Measurements from ENCODE around the gene PIEZO2. TPM values are rescaled to one million over a fixed set of nuclear protein-coding genes. Genes with fewer than 3 reads are reported as not detected.
"Not testable (repeated sequence)": the region's sequence is repeated elsewhere in the genome, so short reads cannot be mapped to it uniquely, and the experiment has no call there.

PIEZO2 gene
- polyA plus RNA-seq, 1 donor = 25.1 TPM

DNA sequence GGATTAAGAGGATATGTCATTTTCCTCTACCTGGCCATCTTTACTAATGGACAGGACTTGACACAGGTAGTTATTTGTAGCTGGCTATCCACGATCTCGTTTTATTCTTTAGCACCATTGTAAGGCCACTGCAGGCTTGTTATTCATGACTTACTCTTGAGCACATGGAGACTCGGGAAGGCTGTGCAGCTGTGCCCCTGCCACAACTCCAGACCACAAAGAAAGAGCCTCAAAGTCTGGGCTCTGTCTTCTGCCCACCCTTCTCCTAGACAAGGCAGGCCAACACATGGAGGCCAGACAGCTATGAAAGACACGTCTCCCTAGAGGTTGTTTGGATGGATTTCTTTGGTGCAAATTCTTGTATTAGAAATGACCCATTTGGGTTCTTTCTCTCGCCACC is 489.8 kb downstream of the PIEZO2 start:
- no CpG with 5 or more reads among the region's 5 CpGs for WGBS (ENCODE audit: insufficient coverage, low lambda C conversion rate)
- H3K36me3 ChIP-seq (ENCODE audit: control insufficient read depth, insufficient read depth, low read length) = no peaks in the 10 kb centered on the region
- H3K27me3 ChIP-seq (ENCODE audit: control insufficient read depth, insufficient read depth, low read length) = no peaks in the 10 kb centered on the region
- no peaks in the 10 kb centered on the region for H3K9me3 ChIP-seq (ENCODE audit: control insufficient read depth, low read depth, low read length)
- no peak overlapping the region for H3K27ac ChIP-seq (ENCODE audit: low read length)
- DNase-seq = no peak
- H3K4me3 ChIP-seq (ENCODE audit: low read length) = no peak overlapping the region
- no peaks in the 10 kb centered on the region for H3K4me1 ChIP-seq (ENCODE audit: control insufficient read depth, insufficient read depth, low read length)

DNA sequence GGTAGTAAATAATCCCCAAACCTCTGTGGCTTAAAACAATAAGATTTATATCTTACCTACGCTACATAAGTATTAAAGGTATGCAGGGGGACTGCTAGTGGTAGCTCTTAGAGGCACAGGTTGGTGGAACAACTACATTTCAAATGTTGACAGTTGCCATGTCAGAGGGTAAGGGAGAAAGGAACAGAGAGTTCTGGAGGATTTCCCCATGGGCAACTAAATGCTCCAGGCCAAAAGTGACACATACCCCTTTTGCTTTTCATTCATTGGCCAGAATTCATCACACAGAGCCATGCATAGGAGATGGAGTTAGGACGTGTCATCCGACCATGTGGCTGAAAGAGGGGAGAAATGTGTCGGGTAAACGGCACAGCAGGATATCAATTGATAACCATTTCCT is 490.4 kb downstream of the PIEZO2 start:
- no peaks in the 10 kb centered on the region for H3K4me1 ChIP-seq (ENCODE audit: control insufficient read depth, insufficient read depth, low read length)
- no peaks in the 10 kb centered on the region for H3K9me3 ChIP-seq (ENCODE audit: control insufficient read depth, low read depth, low read length)
- H3K36me3 ChIP-seq (ENCODE audit: control insufficient read depth, insufficient read depth, low read length) = no peaks in the 10 kb centered on the region
- WGBS (ENCODE audit: insufficient coverage, low lambda C conversion rate) = 100% methylated on average over 1 of the region's 5 CpGs
- H3K27ac ChIP-seq (ENCODE audit: low read length) = no peak overlapping the region
- no peaks in the 10 kb centered on the region for H3K27me3 ChIP-seq (ENCODE audit: control insufficient read depth, insufficient read depth, low read length)
- H3K4me3 ChIP-seq (ENCODE audit: low read length) = no peak overlapping the region
- DNase-seq = no peak

DNA sequence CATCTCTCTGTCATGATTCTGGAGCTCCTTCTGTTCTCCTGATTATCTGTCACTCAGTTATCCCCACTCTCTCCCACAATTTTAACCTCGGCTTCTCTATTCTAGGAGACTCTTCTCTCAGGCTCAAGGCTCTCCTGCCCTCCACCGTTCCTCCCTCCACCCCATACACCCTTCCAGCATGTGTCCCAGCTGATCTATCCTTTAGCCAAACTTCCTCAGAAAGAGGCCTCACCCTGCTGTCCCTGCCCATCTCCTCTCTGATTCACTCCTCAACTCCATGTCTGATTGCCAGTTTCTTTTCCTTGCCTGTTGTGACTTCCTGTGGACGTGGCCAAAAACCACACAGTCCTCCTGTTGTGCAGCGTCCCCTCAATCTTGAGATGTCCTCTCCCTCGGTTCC is 505.4 kb downstream of the PIEZO2 start:
- not testable (repeated sequence) for H3K4me1 ChIP-seq (ENCODE audit: control insufficient read depth, insufficient read depth, low read length); H3K4me3 ChIP-seq (ENCODE audit: low read length); H3K9me3 ChIP-seq (ENCODE audit: control insufficient read depth, low read depth, low read length); H3K27ac ChIP-seq (ENCODE audit: low read length); H3K36me3 ChIP-seq (ENCODE audit: control insufficient read depth, insufficient read depth, low read length); DNase-seq; H3K27me3 ChIP-seq (ENCODE audit: control insufficient read depth, insufficient read depth, low read length)
- WGBS (ENCODE audit: insufficient coverage, low lambda C conversion rate) = no CpG with 5 or more reads among the region's 5 CpGs

DNA sequence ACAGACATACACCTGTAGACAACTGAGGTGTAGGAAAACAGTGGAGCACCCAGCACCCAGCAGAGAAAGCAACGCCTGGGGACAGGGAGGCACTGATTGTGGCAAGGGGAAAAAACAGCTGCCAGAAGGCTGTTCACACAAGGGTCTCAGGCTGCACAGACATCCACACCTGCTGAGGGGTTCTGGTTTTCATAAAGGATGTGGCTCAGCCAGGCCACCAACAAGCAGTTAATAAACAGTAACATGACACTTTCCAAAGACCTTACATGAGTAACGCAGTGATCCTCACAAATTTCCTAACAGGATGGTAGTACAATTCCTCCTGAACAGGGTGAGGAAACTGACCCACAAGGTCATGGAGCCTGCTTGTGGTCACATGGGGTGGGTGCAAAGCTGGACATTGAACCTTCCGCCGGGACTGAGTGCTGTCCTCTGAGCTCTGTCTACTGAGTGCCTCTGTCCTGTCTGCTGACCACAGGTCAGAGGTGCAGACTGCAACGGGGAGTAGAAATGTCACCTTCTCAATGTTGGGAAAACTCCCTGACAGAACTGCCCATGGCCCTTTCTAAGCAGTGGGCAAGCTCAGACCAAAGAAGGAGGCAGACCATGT is 506.3 kb downstream of the PIEZO2 start:
- H3K9me3 ChIP-seq (ENCODE audit: control insufficient read depth, low read depth, low read length); H3K4me1 ChIP-seq (ENCODE audit: control insufficient read depth, insufficient read depth, low read length); H3K27ac ChIP-seq (ENCODE audit: low read length); H3K36me3 ChIP-seq (ENCODE audit: control insufficient read depth, insufficient read depth, low read length); DNase-seq; H3K27me3 ChIP-seq (ENCODE audit: control insufficient read depth, insufficient read depth, low read length); H3K4me3 ChIP-seq (ENCODE audit: low read length): not testable (repeated sequence)
- no CpG with 5 or more reads among the region's 5 CpGs for WGBS (ENCODE audit: insufficient coverage, low lambda C conversion rate)

DNA sequence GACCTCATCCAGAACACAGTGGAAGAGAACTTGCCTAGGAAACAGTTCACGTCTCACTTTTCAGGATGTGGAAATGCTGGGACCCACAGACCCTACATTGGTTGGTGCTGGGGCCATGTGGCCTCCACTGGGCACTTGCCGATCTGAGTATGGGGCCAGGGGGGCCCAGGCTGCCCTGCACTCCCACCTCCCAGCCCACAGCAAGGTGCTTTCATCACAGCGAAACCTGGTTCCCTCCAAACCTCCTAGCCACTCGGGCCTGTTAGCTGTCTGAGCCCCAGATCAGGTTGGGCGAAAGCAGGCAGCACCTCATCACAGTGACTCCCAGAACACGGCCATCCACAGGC is 510.9 kb downstream of the PIEZO2 start:
- not testable (repeated sequence) for H3K27me3 ChIP-seq (ENCODE audit: control insufficient read depth, insufficient read depth, low read length); H3K9me3 ChIP-seq (ENCODE audit: control insufficient read depth, low read depth, low read length); H3K4me1 ChIP-seq (ENCODE audit: control insufficient read depth, insufficient read depth, low read length); H3K36me3 ChIP-seq (ENCODE audit: control insufficient read depth, insufficient read depth, low read length); H3K4me3 ChIP-seq (ENCODE audit: low read length); H3K27ac ChIP-seq (ENCODE audit: low read length); DNase-seq
- WGBS (ENCODE audit: insufficient coverage, low lambda C conversion rate) = no CpG with 5 or more reads among the region's 6 CpGs

DNA sequence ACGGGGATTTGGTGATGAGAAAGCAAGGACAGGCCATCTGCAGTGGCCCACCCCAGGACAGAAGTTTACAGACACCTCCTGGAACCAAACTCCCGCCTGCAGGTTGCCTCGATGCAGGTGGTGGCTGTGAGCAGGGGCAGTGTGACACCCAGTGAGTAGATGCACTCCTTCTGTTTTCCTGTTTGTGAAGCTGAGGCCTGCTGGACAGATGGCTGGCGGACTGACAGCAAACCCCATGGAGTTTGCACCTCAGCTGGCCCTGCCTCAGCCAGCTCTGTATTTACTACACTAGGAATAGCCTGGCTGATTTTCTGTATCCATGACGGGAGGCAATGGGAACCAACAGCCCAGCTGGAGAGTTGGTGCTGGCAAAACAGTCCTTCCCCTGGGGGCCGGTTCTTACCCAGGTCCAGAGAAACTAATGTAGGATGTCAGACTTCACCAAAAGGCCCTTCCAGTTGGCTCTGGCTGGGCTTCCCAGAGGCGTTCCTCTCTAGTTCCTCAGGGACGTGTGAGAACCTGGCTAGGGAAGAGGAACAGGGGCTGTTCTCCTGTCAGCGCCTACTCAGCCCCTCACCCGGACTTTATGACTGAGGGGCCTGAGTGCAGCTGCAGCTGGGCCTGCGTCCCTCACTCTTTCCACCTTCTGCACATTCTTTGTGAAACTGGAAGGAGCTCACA is 511.4 kb downstream of the PIEZO2 start:
- not testable (repeated sequence) for H3K4me3 ChIP-seq (ENCODE audit: low read length); H3K36me3 ChIP-seq (ENCODE audit: control insufficient read depth, insufficient read depth, low read length); H3K4me1 ChIP-seq (ENCODE audit: control insufficient read depth, insufficient read depth, low read length); DNase-seq; H3K27ac ChIP-seq (ENCODE audit: low read length); H3K27me3 ChIP-seq (ENCODE audit: control insufficient read depth, insufficient read depth, low read length); H3K9me3 ChIP-seq (ENCODE audit: control insufficient read depth, low read depth, low read length)
- WGBS (ENCODE audit: insufficient coverage, low lambda C conversion rate) = no CpG with 5 or more reads among the region's 11 CpGs

DNA sequence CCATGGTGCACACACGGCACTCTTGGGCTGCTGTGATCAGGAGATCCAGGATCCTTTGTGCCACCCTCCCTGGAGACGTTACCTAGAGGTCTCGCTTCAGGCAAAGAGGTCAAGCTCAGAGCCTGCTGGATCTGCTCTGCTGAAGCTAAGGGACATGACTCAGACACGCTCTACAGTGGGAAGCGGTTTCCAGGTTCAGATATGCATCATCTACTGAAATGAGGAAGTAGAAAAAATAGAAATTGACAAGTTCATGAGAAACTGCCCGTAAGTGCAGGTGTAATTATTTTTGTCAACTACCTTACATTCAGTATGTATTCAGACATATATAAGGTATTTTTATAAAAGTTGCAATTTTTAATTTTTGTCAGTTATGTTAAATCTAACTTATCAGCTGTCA is 520.3 kb downstream of the PIEZO2 start:
- H3K4me1 ChIP-seq (ENCODE audit: control insufficient read depth, insufficient read depth, low read length); H3K27me3 ChIP-seq (ENCODE audit: control insufficient read depth, insufficient read depth, low read length); H3K27ac ChIP-seq (ENCODE audit: low read length); DNase-seq; H3K4me3 ChIP-seq (ENCODE audit: low read length); H3K9me3 ChIP-seq (ENCODE audit: control insufficient read depth, low read depth, low read length); H3K36me3 ChIP-seq (ENCODE audit: control insufficient read depth, insufficient read depth, low read length): not testable (repeated sequence)
- no CpG with 5 or more reads among the region's 6 CpGs for WGBS (ENCODE audit: insufficient coverage, low lambda C conversion rate)

DNA sequence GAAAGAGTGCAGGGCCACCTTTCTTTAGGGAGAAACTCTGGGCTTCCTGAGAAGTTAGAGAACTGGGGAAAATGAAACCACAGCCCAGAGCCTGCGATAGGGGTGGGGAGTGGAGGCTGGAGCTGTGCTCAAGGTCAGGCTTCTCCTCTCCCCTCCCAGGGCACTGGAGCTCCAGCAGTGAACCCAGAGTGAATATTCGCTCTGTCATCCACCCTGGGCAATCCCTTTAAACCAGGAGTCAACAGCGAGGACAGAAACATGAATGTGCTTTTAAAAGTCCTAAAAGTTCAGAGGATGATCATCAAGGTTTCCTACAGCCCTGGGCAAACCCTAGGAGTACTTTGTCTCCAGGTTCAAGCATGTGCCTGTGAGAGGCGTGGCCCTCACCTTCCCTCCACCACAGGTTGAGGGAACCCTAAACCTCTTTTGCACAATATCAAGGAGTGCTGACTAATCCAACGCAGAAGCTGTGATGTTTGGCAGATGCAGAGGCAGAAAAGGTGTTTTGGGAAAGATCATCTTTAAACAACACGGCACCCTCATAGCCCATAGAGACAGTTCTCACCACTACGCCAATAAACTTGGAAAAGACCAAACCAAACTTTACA is 522.7 kb downstream of the PIEZO2 start:
- H3K27ac ChIP-seq (ENCODE audit: low read length); H3K4me1 ChIP-seq (ENCODE audit: control insufficient read depth, insufficient read depth, low read length); H3K4me3 ChIP-seq (ENCODE audit: low read length); H3K27me3 ChIP-seq (ENCODE audit: control insufficient read depth, insufficient read depth, low read length); H3K36me3 ChIP-seq (ENCODE audit: control insufficient read depth, insufficient read depth, low read length); DNase-seq; H3K9me3 ChIP-seq (ENCODE audit: control insufficient read depth, low read depth, low read length): not testable (repeated sequence)
- no CpG with 5 or more reads among the region's 7 CpGs for WGBS (ENCODE audit: insufficient coverage, low lambda C conversion rate)

DNA sequence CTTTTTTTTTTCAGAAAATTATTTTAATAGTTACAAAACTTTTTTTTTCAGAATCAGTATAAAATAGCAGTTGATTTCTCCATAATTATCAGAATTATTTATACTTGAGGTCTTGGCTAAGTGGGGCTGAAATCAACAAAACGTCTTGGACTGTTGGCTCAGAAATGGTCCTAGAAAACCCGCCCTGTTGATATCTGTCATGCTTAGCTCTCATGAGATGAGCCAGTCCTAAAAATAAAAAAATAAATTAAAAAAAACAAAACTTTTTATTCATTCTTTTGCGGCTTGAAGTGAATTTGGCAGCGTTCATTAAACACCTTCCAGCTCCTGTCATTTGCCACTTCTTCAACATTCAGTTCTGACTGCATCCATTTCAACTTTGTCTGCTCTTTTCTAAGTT is 525.8 kb downstream of the PIEZO2 start:
- not testable (repeated sequence) for H3K27ac ChIP-seq (ENCODE audit: low read length); H3K4me1 ChIP-seq (ENCODE audit: control insufficient read depth, insufficient read depth, low read length); H3K36me3 ChIP-seq (ENCODE audit: control insufficient read depth, insufficient read depth, low read length); H3K27me3 ChIP-seq (ENCODE audit: control insufficient read depth, insufficient read depth, low read length); H3K4me3 ChIP-seq (ENCODE audit: low read length); H3K9me3 ChIP-seq (ENCODE audit: control insufficient read depth, low read depth, low read length); DNase-seq
- 60% methylated on average over 1 of the region's 4 CpGs for WGBS (ENCODE audit: insufficient coverage, low lambda C conversion rate)

DNA sequence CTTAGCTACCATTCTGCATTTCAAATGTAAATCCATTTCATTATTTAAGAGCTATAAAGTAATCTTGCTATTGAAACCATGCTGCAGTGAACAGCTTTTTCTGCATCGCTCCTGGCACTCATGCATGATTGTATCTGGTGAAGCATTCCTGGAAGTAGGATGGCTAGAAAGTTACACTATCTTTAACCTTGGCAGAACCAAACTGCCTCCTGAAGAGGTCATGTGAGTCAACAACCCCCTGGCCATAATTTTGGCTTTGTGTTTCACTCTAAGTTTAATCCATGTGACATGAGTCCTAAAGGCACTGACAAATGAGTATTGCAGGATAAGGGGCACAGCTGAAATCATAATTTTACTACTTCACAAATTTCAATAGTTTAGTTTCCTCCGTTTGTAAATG is 526.4 kb downstream of the PIEZO2 start:
- not testable (repeated sequence) for H3K9me3 ChIP-seq (ENCODE audit: control insufficient read depth, low read depth, low read length); DNase-seq; H3K36me3 ChIP-seq (ENCODE audit: control insufficient read depth, insufficient read depth, low read length); H3K4me3 ChIP-seq (ENCODE audit: low read length); H3K4me1 ChIP-seq (ENCODE audit: control insufficient read depth, insufficient read depth, low read length); H3K27me3 ChIP-seq (ENCODE audit: control insufficient read depth, insufficient read depth, low read length); H3K27ac ChIP-seq (ENCODE audit: low read length)
- WGBS (ENCODE audit: insufficient coverage, low lambda C conversion rate) = 80% methylated on average over 1 of the region's 2 CpGs
